ENCODE results near the gene XXYLT1.

DNA sequence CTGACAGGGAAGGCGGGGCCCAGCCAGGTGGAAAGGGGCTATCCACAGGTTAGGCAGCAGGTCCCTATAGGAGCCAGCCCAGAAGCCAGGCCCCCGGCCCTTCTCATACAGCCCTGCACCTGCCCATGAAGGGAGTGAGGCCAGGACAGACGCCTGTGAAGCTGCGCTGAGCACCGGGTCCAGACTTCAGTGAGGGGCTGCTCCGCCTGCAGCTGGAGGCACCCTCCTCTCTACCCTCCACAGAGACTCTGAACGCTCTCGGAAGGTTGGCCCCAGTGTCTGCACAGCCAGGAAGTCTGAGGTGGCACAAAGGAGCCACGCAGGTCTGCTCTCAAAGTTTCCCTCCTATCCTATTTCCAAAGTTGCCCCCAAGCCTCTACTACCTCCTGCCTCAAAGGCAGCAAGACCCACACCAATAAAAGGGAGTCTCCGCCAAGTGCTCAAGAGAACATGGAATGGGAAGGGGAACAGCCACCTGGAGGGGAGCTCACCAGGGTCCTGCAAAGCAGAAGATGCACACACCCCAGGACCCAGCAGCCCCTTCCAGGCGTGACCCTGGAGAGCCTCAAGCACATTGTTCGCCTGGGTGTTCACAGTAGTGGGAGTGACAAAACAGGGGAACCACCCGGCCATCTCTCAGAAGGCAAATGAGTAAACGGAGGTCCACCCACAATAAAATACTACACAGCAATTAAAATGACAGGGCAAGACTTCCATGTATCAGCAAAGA, 19.5 kb downstream of the XXYLT1 start:
- TF ChIP-seq, protein P1, sequence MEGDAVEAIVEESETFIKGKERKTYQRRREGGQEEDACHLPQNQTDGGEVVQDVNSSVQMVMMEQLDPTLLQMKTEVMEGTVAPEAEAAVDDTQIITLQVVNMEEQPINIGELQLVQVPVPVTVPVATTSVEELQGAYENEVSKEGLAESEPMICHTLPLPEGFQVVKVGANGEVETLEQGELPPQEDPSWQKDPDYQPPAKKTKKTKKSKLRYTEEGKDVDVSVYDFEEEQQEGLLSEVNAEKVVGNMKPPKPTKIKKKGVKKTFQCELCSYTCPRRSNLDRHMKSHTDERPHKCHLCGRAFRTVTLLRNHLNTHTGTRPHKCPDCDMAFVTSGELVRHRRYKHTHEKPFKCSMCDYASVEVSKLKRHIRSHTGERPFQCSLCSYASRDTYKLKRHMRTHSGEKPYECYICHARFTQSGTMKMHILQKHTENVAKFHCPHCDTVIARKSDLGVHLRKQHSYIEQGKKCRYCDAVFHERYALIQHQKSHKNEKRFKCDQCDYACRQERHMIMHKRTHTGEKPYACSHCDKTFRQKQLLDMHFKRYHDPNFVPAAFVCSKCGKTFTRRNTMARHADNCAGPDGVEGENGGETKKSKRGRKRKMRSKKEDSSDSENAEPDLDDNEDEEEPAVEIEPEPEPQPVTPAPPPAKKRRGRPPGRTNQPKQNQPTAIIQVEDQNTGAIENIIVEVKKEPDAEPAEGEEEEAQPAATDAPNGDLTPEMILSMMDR (IDR thresholded peaks at IDR 0.05): no peak
- no peak for TF ChIP-seq POLR2A (IDR thresholded peaks at IDR 0.05)
